ENCODE measurements around the gene IQCK.

IQCK gene

DNA sequence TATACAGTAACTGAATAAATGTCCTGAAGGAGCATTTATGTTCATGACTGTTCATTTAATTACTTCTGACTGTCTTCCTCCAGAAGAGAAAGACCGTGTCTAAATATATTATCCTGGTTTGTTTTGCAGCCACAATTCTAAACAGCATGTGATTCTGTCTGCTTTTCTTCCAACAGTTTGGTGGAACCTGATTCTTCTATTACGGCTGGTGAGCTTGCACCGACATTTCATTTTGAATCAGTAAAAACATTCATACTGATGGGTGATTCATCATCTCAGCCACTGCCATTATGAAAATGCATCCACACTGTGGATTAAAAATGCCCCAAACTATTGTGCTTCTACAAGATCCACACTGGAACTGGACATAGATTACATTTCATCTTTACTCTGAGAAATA lies 17.0 kb upstream of the IQCK start:
- peak; percentile 76 for DNase-seq (ENCODE audit: low read depth)
- peaks cover 18% of the 10 kb centered on the region for H3K36me3 ChIP-seq (ENCODE audit: control insufficient read depth, insufficient read depth, low read length, severe bottlenecking)
- peak overlapping the region; percentile 63 for H3K9ac ChIP-seq (ENCODE audit: low read length)
- H3K27me3 ChIP-seq (replicated peaks; ENCODE audit: control insufficient read depth, insufficient read depth, low read length) = no peaks in the 10 kb centered on the region
- H3K9me3 ChIP-seq (ENCODE audit: control insufficient read depth, low read length) = no peaks in the 10 kb centered on the region
- H3K4me1 ChIP-seq (ENCODE audit: control insufficient read depth, insufficient read depth, low read length) = peaks cover 69% of the 10 kb centered on the region
- H3K4me3 ChIP-seq (ENCODE audit: low read length) = peak overlapping the region; percentile 34

DNA sequence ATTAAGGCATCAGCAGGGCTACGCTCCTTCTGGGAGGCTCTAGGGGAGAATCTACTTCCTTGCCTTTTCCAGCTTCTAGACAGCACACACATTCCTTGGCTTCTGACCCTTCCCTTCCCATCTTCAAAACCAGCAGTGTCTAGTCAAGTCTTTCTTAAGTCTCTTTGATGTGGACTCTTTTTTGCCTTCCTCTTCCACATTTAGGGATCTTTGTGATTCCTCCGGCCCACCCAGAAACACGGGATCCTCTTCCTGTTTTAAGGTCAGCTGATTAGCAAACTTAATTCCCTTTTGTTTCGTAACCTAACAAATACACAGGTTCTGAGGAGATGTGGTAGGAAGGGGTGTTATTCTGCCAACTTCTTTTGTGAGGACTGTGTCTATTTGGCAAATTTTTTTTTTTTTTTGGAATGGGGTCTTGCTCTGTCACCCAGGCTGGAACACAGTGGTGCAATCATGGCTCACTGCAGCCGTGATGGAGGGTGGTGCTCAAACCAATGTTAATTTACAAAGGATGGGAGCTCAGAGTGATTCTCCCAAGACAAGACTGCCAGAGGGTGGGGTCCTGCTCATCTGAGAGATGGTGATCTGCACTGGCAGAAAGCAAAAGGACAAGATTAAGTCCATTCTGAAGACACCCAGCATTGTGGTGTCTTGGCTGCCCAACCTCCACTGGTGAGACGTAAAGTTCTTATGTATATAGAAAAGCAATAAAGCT lies 14.7 kb upstream of the IQCK start:
- Histone ChIP-seq H3K9ac (ENCODE audit: low read length) (peak overlapping the region; percentile 28), H3K27me3 (replicated peaks; ENCODE audit: control insufficient read depth, insufficient read depth, low read length) (no peaks in the 10 kb centered on the region), H3K36me3 (ENCODE audit: control insufficient read depth, insufficient read depth, low read length, severe bottlenecking) (peaks cover 25% of the 10 kb centered on the region), H3K9me3 (ENCODE audit: control insufficient read depth, low read length) (no peaks in the 10 kb centered on the region), H3K4me3 (ENCODE audit: low read length) (no peak overlapping the region), H3K4me1 (ENCODE audit: control insufficient read depth, insufficient read depth, low read length) (peaks cover 53% of the 10 kb centered on the region)
- no peak for DNase-seq (ENCODE audit: low read depth)

DNA sequence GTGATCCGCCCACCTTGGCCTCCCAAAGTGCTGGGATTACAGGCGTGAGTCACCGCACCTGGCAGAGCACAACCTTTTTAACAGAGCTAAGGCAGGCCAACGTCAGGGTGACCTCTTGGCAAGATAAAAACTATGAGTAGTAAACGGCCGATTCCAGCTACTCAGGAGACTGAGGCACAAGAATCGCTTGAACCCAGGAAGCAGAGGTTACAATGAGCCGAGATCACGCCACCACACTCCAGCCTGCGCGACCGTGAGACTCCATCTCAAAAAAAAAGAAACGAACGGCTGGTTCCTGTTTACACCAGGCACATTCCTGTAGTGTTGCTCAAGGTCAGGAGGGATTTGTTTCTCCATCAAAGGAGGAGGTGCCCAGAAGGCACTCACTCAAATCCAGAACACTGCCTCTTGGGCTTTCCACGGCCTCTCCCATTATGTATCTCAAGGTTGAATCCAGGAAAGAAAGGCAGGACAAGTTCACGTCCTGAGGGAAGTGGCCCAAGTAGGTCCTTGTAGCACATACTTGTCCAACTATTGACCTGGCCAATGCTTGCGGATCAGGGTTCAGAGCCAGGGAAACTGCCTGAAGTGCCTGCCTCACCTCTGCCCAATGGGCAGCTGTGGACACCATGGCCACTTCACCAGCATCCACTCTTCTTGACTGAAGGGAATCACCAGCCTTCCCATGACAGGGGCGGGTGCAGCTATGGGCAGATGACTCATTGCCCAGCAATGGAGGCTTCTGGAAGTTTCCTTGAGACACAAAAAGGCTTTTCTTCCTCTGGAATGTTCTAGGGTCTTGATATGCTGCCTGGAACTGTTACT lies 13.5 kb upstream of the IQCK start:
- Histone ChIP-seq H3K27me3 (replicated peaks; ENCODE audit: control insufficient read depth, insufficient read depth, low read length) (no peaks in the 10 kb centered on the region), H3K9ac (ENCODE audit: low read length) (peak overlapping the region; percentile 37), H3K4me1 (ENCODE audit: control insufficient read depth, insufficient read depth, low read length) (peaks cover 41% of the 10 kb centered on the region), H3K9me3 (ENCODE audit: control insufficient read depth, low read length) (no peaks in the 10 kb centered on the region), H3K4me3 (ENCODE audit: low read length) (peak overlapping the region; percentile 34), H3K36me3 (ENCODE audit: control insufficient read depth, insufficient read depth, low read length, severe bottlenecking) (peaks cover 33% of the 10 kb centered on the region)
- peak; percentile 75 for DNase-seq (ENCODE audit: low read depth)

DNA sequence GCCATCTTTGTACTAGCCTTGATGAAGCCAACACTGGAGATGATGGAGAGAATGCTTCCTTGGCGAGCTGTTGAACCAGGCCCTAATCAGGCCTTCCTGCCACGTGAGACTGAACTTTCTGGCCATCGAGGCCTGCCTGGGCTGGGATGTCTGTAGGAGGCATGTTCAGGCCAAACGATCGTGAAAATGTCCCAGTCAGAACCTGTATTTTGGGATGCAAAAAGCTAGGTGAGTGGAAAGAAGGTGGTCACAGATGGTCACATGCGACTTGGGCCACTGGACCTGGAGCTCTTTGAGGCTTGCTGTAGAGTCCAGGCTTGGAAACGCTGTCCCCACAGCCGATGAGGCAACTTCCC lies 12.9 kb upstream of the IQCK start:
- no peak for DNase-seq (ENCODE audit: low read depth)
- peak overlapping the region; percentile 37 for H3K9ac ChIP-seq (ENCODE audit: low read length)
- H3K4me3 ChIP-seq (ENCODE audit: low read length) = no peak overlapping the region
- peaks cover 36% of the 10 kb centered on the region for H3K4me1 ChIP-seq (ENCODE audit: control insufficient read depth, insufficient read depth, low read length)
- peaks cover 39% of the 10 kb centered on the region for H3K36me3 ChIP-seq (ENCODE audit: control insufficient read depth, insufficient read depth, low read length, severe bottlenecking)
- no peaks in the 10 kb centered on the region for H3K27me3 ChIP-seq (replicated peaks; ENCODE audit: control insufficient read depth, insufficient read depth, low read length)
- H3K9me3 ChIP-seq (ENCODE audit: control insufficient read depth, low read length) = no peaks in the 10 kb centered on the region

DNA sequence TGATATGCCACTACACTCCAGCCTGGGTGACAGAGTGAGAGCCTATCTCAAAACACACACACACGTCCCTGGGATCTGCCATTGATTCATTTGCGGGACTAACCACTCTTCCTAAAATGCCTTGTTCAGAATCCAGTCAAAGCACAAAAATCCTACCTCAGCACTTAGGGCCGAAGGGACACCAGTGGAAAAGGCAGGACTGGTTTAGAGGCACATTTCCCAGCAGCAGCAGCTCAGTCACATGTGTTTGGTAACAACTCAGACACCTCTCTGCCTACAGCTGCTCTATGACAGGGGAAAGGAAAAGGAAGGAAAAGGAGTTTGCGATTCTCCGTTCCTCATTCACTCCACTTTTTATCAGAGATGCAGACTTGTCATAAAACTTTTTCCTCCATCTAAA lies 12.2 kb upstream of the IQCK start:
- Histone ChIP-seq H3K27me3 (replicated peaks; ENCODE audit: control insufficient read depth, insufficient read depth, low read length) (no peaks in the 10 kb centered on the region), H3K4me1 (ENCODE audit: control insufficient read depth, insufficient read depth, low read length) (peaks cover 28% of the 10 kb centered on the region), H3K9me3 (ENCODE audit: control insufficient read depth, low read length) (no peaks in the 10 kb centered on the region), H3K4me3 (ENCODE audit: low read length) (no peak overlapping the region), H3K9ac (ENCODE audit: low read length) (no peak overlapping the region), H3K36me3 (ENCODE audit: control insufficient read depth, insufficient read depth, low read length, severe bottlenecking) (peaks cover 43% of the 10 kb centered on the region)
- DNase-seq (ENCODE audit: low read depth) = no peak

DNA sequence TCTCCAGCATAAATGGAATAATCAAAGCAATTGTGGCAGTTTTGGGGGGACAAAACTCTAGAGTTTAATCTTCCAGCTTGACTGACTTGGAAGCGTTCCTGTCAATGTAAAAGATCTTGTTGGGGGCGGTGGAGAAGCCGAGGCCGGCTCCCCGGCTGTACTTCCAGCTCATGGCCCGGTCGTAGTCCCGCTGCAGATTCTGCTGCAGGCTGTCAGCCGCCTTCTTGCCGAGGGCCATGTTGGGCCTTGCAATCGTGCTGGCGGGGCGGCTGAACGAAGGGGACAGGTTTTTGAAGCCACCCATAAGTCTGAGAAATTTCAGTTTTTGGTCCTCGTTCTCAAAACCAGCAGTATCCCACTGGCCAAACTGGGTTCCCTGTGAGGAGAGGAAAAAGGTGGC lies 11.2 kb upstream of the IQCK start:
- H3K4me3 ChIP-seq (ENCODE audit: low read length) = no peak overlapping the region
- H3K36me3 ChIP-seq (ENCODE audit: control insufficient read depth, insufficient read depth, low read length, severe bottlenecking) = peaks cover 43% of the 10 kb centered on the region
- H3K27me3 ChIP-seq (replicated peaks; ENCODE audit: control insufficient read depth, insufficient read depth, low read length) = no peaks in the 10 kb centered on the region
- peaks cover 23% of the 10 kb centered on the region for H3K4me1 ChIP-seq (ENCODE audit: control insufficient read depth, insufficient read depth, low read length)
- H3K9me3 ChIP-seq (ENCODE audit: control insufficient read depth, low read length) = no peaks in the 10 kb centered on the region
- no peak for DNase-seq (ENCODE audit: low read depth)
- H3K9ac ChIP-seq (ENCODE audit: low read length) = no peak overlapping the region

DNA sequence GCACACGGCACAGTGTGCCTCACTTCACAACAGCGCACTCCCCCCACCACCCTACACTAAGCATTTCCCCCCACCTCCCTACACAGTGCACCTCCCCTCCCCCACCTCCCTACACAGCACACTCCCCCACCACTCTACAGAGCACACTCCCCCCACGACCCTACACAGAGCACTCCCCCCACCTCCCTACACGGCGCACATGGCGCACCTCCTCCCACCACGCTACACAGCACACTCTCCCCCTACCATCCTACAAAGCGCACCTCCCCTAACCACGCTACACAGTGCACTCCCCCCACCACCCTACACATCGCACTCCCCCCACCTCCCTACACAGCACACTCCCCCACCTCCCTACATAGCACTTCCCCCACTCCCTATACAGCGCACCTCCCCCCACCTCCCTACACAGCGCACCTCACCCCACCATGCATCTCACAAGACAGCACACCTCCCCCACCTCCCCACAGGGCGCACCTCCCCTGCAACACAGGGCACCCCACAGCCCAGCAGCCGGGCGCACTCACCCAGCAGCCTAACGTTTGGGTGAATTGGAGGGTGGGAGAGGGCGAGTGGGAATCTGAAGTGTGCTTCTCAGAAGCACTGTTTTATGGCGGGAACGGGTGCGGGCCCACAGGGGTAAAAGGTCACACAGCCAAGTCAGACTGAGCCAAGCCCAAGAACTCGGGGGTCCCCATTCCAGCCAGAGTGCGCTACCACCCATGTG lies 10.3 kb upstream of the IQCK start:
- peaks cover 23% of the 10 kb centered on the region for H3K4me1 ChIP-seq (ENCODE audit: control insufficient read depth, insufficient read depth, low read length)

DNA sequence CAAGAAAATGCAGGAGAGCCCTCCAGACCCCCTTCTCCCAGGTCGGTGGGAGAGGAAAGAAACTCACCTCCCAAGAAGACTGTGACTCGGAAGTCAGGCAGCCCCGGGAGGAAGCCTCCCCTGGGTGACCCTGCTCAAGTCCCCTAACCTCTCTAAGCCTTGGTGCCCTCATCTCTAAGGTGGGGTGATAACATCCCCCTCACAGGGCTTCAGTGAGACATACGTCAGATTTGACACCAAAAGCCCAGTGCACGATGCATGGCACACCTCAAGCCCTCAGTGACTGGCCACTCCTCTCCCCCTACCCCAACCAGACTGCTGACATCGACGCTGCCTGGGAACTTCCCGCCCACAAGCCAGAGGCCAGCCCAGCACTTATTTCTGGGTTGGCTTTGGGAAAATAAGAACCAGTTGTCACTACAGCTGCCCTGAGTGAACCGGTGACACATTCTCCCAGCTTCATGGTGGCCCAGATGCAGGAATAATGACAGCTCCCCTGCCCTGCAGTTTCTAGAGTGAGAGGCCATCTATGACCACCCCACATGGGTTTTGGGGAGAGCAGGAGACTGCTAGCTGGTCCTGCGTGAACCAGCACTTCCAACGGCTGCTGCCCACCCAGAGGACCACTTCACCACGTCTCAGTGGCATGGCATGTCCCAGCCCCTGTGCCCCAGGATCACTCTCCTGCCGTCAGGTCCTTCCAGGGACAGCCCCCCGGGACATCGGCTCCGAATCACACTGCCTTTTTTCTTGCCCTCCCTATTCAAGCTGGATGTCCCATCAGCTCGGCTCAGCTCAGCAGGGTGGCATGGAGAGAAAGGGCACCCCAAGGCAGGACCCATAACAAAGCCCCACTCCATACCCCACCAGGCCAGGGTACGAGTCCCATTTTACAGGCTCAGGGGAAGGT lies 9.5 kb upstream of the IQCK start:
- DNase-seq (ENCODE audit: low read depth) = no peak
- H3K36me3 ChIP-seq (ENCODE audit: control insufficient read depth, insufficient read depth, low read length, severe bottlenecking) = peaks cover 45% of the 10 kb centered on the region

More for the DNA sequence above, 10.3 kb upstream of the IQCK start:
- Histone ChIP-seq H3K4me3 (ENCODE audit: low read length) (no peak overlapping the region), H3K27me3 (replicated peaks; ENCODE audit: control insufficient read depth, insufficient read depth, low read length) (no peaks in the 10 kb centered on the region), H3K9ac (ENCODE audit: low read length) (no peak overlapping the region), H3K36me3 (ENCODE audit: control insufficient read depth, insufficient read depth, low read length, severe bottlenecking) (peaks cover 41% of the 10 kb centered on the region), H3K9me3 (ENCODE audit: control insufficient read depth, low read length) (no peaks in the 10 kb centered on the region)
- DNase-seq (ENCODE audit: low read depth) = no peak

DNA sequence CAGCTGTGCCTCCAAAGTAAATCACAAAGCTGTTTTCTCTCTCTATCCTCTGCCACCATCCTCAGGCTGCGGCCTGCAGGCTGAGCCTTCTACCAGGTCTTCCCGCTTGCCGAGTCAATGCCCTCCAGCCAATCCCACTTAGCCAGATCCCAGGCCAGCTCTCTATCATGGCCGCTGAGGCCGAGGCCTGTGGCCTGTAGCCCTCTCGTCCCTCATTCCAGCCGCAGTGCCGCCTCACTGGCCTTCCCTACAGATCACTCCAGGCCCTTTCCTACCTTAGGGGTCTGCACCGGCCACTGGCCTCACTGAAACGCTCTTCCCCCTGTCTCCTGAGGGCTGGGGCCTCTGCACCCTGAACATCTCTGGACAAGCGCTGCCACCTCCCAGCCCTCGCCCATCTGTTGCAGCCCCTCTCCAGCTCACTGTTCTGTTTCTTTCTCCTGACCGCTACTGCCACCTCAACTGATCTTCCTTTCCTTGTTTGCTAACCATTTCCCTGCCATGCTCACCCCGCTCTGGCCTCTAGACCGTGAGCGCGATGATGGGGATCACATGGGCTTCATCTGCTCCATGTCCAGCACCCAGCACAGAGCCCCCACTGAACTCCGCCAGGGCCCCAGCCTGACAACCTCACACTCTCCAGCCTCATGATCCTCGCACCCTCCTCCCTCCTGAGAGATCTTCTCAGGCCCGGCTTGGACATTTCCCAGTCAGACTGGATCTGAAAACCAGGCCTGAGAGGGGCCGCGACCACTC lies 8.5 kb upstream of the IQCK start:
- Histone ChIP-seq H3K36me3 (ENCODE audit: control insufficient read depth, insufficient read depth, low read length, severe bottlenecking) (peaks cover 51% of the 10 kb centered on the region), H3K4me1 (ENCODE audit: control insufficient read depth, insufficient read depth, low read length) (peaks cover 9% of the 10 kb centered on the region), H3K9me3 (ENCODE audit: control insufficient read depth, low read length) (no peaks in the 10 kb centered on the region), H3K27me3 (replicated peaks; ENCODE audit: control insufficient read depth, insufficient read depth, low read length) (no peaks in the 10 kb centered on the region), H3K4me3 (ENCODE audit: low read length) (no peak overlapping the region), H3K9ac (ENCODE audit: low read length) (no peak overlapping the region)
- no peak for DNase-seq (ENCODE audit: low read depth)

More for the DNA sequence above, 9.5 kb upstream of the IQCK start:
- Histone ChIP-seq H3K9ac (ENCODE audit: low read length) (no peak overlapping the region), H3K4me1 (ENCODE audit: control insufficient read depth, insufficient read depth, low read length) (peaks cover 19% of the 10 kb centered on the region), H3K9me3 (ENCODE audit: control insufficient read depth, low read length) (no peaks in the 10 kb centered on the region), H3K4me3 (ENCODE audit: low read length) (no peak overlapping the region), H3K27me3 (replicated peaks; ENCODE audit: control insufficient read depth, insufficient read depth, low read length) (no peaks in the 10 kb centered on the region)

DNA sequence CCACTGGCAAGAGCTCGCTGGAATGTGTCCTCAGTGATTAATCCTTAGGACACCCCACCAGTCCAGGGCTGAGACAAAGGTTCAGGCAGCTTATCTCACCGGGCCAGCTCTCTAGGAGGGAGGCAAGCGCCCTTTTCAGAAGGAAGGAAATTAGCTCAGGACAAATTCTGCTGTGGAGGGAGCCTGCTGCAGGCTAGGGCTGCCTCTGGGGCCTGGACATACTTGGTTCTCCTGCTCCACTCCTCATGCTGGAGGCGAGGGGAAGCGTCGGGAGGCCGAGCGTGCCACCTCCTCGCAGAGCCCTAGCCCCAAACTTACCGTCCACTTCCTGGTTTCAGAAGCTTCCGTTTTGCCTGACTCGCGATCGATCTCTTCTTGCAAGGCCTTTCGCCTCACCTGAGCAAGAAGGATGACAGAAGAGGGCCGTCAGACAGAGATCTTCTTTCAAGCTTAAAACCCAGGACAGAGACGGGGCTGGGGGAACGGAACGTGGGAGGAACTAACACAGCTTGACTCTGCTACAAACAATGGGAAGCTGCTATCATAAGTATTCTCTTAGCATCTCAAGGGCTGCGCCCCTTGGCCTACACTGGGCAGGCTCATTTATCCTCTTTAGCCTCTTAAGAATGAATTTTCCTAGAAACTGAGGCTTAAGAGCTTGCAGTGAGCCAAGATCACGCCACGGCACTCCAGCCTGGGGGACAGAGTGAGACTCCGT lies 7.7 kb upstream of the IQCK start:
- Histone ChIP-seq H3K27me3 (replicated peaks; ENCODE audit: control insufficient read depth, insufficient read depth, low read length) (no peaks in the 10 kb centered on the region), H3K9me3 (ENCODE audit: control insufficient read depth, low read length) (no peaks in the 10 kb centered on the region), H3K4me3 (ENCODE audit: low read length) (no peak overlapping the region), H3K4me1 (ENCODE audit: control insufficient read depth, insufficient read depth, low read length) (peaks cover under 1% of the 10 kb centered on the region), H3K36me3 (ENCODE audit: control insufficient read depth, insufficient read depth, low read length, severe bottlenecking) (peaks cover 45% of the 10 kb centered on the region), H3K9ac (ENCODE audit: low read length) (no peak overlapping the region)
- no peak for DNase-seq (ENCODE audit: low read depth)
